Stimulated activated memory B cell treated with anti-CD40 and anti-IgM and Interleukin-4, amounts not matched to agents 10 μg/mL and 1 μg/mL and 100 μg/mL, for 72 hours (primary cell): ENCODE data around the gene LIPT1.
A peak's percentile ranks its signal among the peaks of the same experiment; 100 is the strongest.
"Not testable (repeated sequence)": the region's sequence is repeated elsewhere in the genome, so short reads cannot be mapped to it uniquely, and the experiment has no call there.

ENCODE experiments used
- ATAC-seq: fragments of 150-1000 bp; cut with Tn5 transposase; 2 replicates; pipeline ENCODE4 v1.10.0; 2021
- H3K27ac Mint-ChIP-seq: one replicate; pipeline ENCODE4 v1.8.0; 2022; ENCODE audit warnings: mild to moderate bottlenecking, mixed read lengths
- H3K27me3 Mint-ChIP-seq: one replicate; pipeline ENCODE4 v1.8.0; 2022; ENCODE audit warnings: mixed read lengths
- H3K36me3 Mint-ChIP-seq: one replicate; pipeline ENCODE4 v1.8.0; 2022; ENCODE audit warnings: mixed read lengths
- H3K4me1 Mint-ChIP-seq: one replicate; pipeline ENCODE4 v1.8.0; 2022; ENCODE audit warnings: mixed read lengths
- H3K4me3 Mint-ChIP-seq: one replicate; pipeline ENCODE4 v1.8.0; 2022; ENCODE audit warnings: mild to moderate bottlenecking, moderate library complexity, mixed read lengths
- H3K9me3 Mint-ChIP-seq: one replicate; pipeline ENCODE4 v1.8.0; 2022; ENCODE audit warnings: mixed read lengths

LIPT1 gene

GRCh38 chr2:99154643-99155536 is at the start of gene LIPT1, which contains the start of gene TSGA10:
Gene LIPT1 (plus strand): TSS chr2:99154967. CDS start chr2:99161958, 6,991 bp downstream.
Gene TSGA10 (minus strand): TSS chr2:99154942. CDS start chr2:99109439, 45,503 bp downstream.
- peak; percentile 98 for ATAC-seq
- Mint-ChIP-seq H3K4me3 (peak within 1 kb of the TSS; percentile 96), H3K4me1 (peaks cover 45% of the 10 kb centered on the region), H3K36me3 (peaks cover 16% of the 10 kb centered on the region), H3K9me3 (no peaks in the 10 kb centered on the region), H3K27me3 (no peaks in the 10 kb centered on the region), H3K27ac (peak within 1 kb of the TSS; percentile 92)

GRCh38 chr2:99106913-99107312 is 47.9 kb upstream of the LIPT1 start:
- no peak for ATAC-seq
- no peaks in the 10 kb centered on the region for H3K27me3 Mint-ChIP-seq
- no peak overlapping the region for H3K27ac Mint-ChIP-seq
- peaks cover 6% of the 10 kb centered on the region for H3K36me3 Mint-ChIP-seq
- no peak overlapping the region for H3K4me3 Mint-ChIP-seq
- H3K9me3 Mint-ChIP-seq: no peaks in the 10 kb centered on the region
- no peaks in the 10 kb centered on the region for H3K4me1 Mint-ChIP-seq

- Mint-ChIP-seq H3K4me3 (no peak overlapping the region), H3K27ac (no peak overlapping the region), H3K36me3 (no peaks in the 10 kb centered on the region), H3K4me1 (no peaks in the 10 kb centered on the region), H3K9me3 (no peaks in the 10 kb centered on the region), H3K27me3 (no peaks in the 10 kb centered on the region)
- ATAC-seq: no peak
Measured at GRCh38 chr2:99111236-99111635, 43.5 kb upstream of the LIPT1 start.

GRCh38 chr2:99111945-99112344 is 42.8 kb upstream of the LIPT1 start:
- no peak overlapping the region for H3K4me3 Mint-ChIP-seq
- no peaks in the 10 kb centered on the region for H3K9me3 Mint-ChIP-seq
- H3K27me3 Mint-ChIP-seq: no peaks in the 10 kb centered on the region
- H3K36me3 Mint-ChIP-seq: no peaks in the 10 kb centered on the region
- ATAC-seq: no peak
- H3K4me1 Mint-ChIP-seq: no peaks in the 10 kb centered on the region
- no peak overlapping the region for H3K27ac Mint-ChIP-seq

GRCh38 chr2:99112617-99113016 is 42.1 kb upstream of the LIPT1 start:
- ATAC-seq: no peak
- no peak overlapping the region for H3K4me3 Mint-ChIP-seq
- no peaks in the 10 kb centered on the region for H3K27me3 Mint-ChIP-seq
- no peaks in the 10 kb centered on the region for H3K4me1 Mint-ChIP-seq
- H3K27ac Mint-ChIP-seq: no peak overlapping the region
- no peaks in the 10 kb centered on the region for H3K9me3 Mint-ChIP-seq
- no peaks in the 10 kb centered on the region for H3K36me3 Mint-ChIP-seq

- peaks cover 45% of the 10 kb centered on the region for H3K9me3 Mint-ChIP-seq
- H3K27me3 Mint-ChIP-seq: no peaks in the 10 kb centered on the region
- H3K4me3 Mint-ChIP-seq: no peak overlapping the region
- no peak for ATAC-seq
- no peaks in the 10 kb centered on the region for H3K4me1 Mint-ChIP-seq
- H3K27ac Mint-ChIP-seq: no peak overlapping the region
- H3K36me3 Mint-ChIP-seq: peaks cover 66% of the 10 kb centered on the region
Measured at GRCh38 chr2:99127981-99128380, 26.8 kb upstream of the LIPT1 start.

- not testable (repeated sequence) for H3K4me3 Mint-ChIP-seq, H3K27me3 Mint-ChIP-seq, ATAC-seq, H3K27ac Mint-ChIP-seq, H3K4me1 Mint-ChIP-seq
- Mint-ChIP-seq H3K9me3 (peaks cover 22% of the 10 kb centered on the region), H3K36me3 (peaks cover 31% of the 10 kb centered on the region)
Measured at GRCh38 chr2:99135044-99135556, 19.7 kb upstream of the LIPT1 start.

GRCh38 chr2:99139003-99139402 is 15.8 kb upstream of the LIPT1 start:
- no peak overlapping the region for H3K27ac Mint-ChIP-seq
- H3K4me3 Mint-ChIP-seq: no peak overlapping the region
- ATAC-seq: no peak
- H3K9me3 Mint-ChIP-seq: peaks cover 4% of the 10 kb centered on the region
- no peaks in the 10 kb centered on the region for H3K27me3 Mint-ChIP-seq
- peaks cover 6% of the 10 kb centered on the region for H3K4me1 Mint-ChIP-seq
- peaks cover 13% of the 10 kb centered on the region for H3K36me3 Mint-ChIP-seq

- Mint-ChIP-seq H3K9me3 (no peaks in the 10 kb centered on the region), H3K4me1 (peaks cover 6% of the 10 kb centered on the region), H3K4me3 (peak overlapping the region; percentile 85), H3K27ac (peak overlapping the region; percentile 86), H3K36me3 (peaks cover 4% of the 10 kb centered on the region), H3K27me3 (no peaks in the 10 kb centered on the region)
- ATAC-seq: no peak
Measured at GRCh38 chr2:99140056-99140859, 14.5 kb upstream of the LIPT1 start.

- no peak for ATAC-seq
- Mint-ChIP-seq H3K9me3 (no peaks in the 10 kb centered on the region), H3K27ac (peak overlapping the region; percentile 86), H3K27me3 (no peaks in the 10 kb centered on the region), H3K4me1 (peaks cover 6% of the 10 kb centered on the region), H3K4me3 (peak overlapping the region; percentile 85), H3K36me3 (peaks cover 4% of the 10 kb centered on the region)
Measured at GRCh38 chr2:99140860-99141109, 14.0 kb upstream of the LIPT1 start.

- peak within 1 kb of the TSS; percentile 85 for H3K4me3 Mint-ChIP-seq
- H3K4me1 Mint-ChIP-seq: peaks cover 6% of the 10 kb centered on the region
- H3K36me3 Mint-ChIP-seq: peaks cover 4% of the 10 kb centered on the region
- ATAC-seq: peak; percentile 97
- peak within 1 kb of the TSS; percentile 86 for H3K27ac Mint-ChIP-seq
- no peaks in the 10 kb centered on the region for H3K9me3 Mint-ChIP-seq
- no peaks in the 10 kb centered on the region for H3K27me3 Mint-ChIP-seq
Measured at GRCh38 chr2:99141110-99142108, 13.4 kb upstream of the LIPT1 start, which contains the start of gene C2orf15. Gene C2orf15 (plus strand): TSS chr2:99141707. CDS start chr2:99150559, 8,852 bp downstream.

GRCh38 chr2:99150706-99151105 is 4.1 kb upstream of the LIPT1 start:
- no peaks in the 10 kb centered on the region for H3K27me3 Mint-ChIP-seq

GRCh38 chr2:99152199-99152895 is 2.4 kb upstream of the LIPT1 start:
- Mint-ChIP-seq H3K9me3 (no peaks in the 10 kb centered on the region), H3K36me3 (peaks cover 2% of the 10 kb centered on the region), H3K4me1 (peaks cover 31% of the 10 kb centered on the region), H3K4me3 (no peak overlapping the region), H3K27ac (no peak overlapping the region), H3K27me3 (no peaks in the 10 kb centered on the region)
- no peak for ATAC-seq

More at GRCh38 chr2:99150706-99151105, 4.1 kb upstream of the LIPT1 start:
- Mint-ChIP-seq H3K4me1 (peaks cover 15% of the 10 kb centered on the region), H3K27ac (no peak overlapping the region), H3K36me3 (no peaks in the 10 kb centered on the region), H3K4me3 (no peak overlapping the region), H3K9me3 (no peaks in the 10 kb centered on the region)
- no peak for ATAC-seq
